GM13977 (cell line): Measurements from ENCODE around the gene LTF.
"Not testable (repeated sequence)": the region's sequence is repeated elsewhere in the genome, so short reads cannot be mapped to it uniquely, and the experiment has no call there.

Experiments used
- DNase-seq: peaks from one replicate; pipeline ENCODE4 v3.0.0; 2012; ENCODE audit warnings: low spot score
- CTCF ChIP-seq: IDR thresholded peaks from 2 replicates; pipeline ENCODE4 v1.5.1; 2012; ENCODE audit warnings: mild to moderate bottlenecking, control low read depth; ENCODE audit not compliant: insufficient read depth; ENCODE audit errors: extremely low read depth, missing control alignments
- in situ Hi-C: fragments of 300-500 bp; cut with MboI; formaldehyde crosslinking; loops from one replicate; pipeline ENCODE4 v1.12.0; 2022; ENCODE audit warnings: low sequenced_read_pairs, low pct_unique_long_range_greater_than_20kb, mixed read lengths, inconsistent platforms; ENCODE audit not compliant: unreplicated experiment

The LTF gene

GRCh38 chr3:46429671-46430070 is 35.0 kb downstream of the LTF start:
- in situ Hi-C loops: no loop called here
- TF ChIP-seq CTCF: no peak
- DNase-seq: no peak

GRCh38 chr3:46429250-46429649 is 35.5 kb downstream of the LTF start:
- TF ChIP-seq CTCF: no peak
- no peak for DNase-seq
- in situ Hi-C loops: no loop called here

GRCh38 chr3:46427916-46428833 is 36.5 kb downstream of the LTF start:
- TF ChIP-seq CTCF: no peak
- in situ Hi-C loops: no loop called here
- DNase-seq: no peak

- DNase-seq, in situ Hi-C loops: not testable (repeated sequence)
Measured at GRCh38 chr3:46427404-46427803, 37.3 kb downstream of the LTF start.

- DNase-seq, in situ Hi-C loops: not testable (repeated sequence)
Measured at GRCh38 chr3:46426476-46426875, 38.2 kb downstream of the LTF start.

- no peak for DNase-seq
- TF ChIP-seq CTCF: no peak
- in situ Hi-C loops: no loop called here
Measured at GRCh38 chr3:46423588-46423987, 41.1 kb downstream of the LTF start.

- no peak for DNase-seq
- in situ Hi-C loops: no loop called here
Measured at GRCh38 chr3:46422617-46423016, 42.1 kb downstream of the LTF start.

More at GRCh38 chr3:46422617-46423016, 42.1 kb downstream of the LTF start:
- no peak for TF ChIP-seq CTCF
